Activated naive CD8-positive, alpha-beta T cell treated with anti-CD3 and anti-CD28 coated beads, Interleukin-2, amount 50 U/mL, for 16 hours (primary cell): Measurements from ENCODE around the gene SHFL.

Source experiments
- DNase-seq: peaks from one replicate; pipeline ENCODE4 v3.0.0-alpha.2; 2020; ENCODE audit warnings: low read depth, low spot score

Gene SHFL

GRCh38 chr19:10133596-10133995, 47.5 kb downstream of the SHFL start:
- no peak for DNase-seq

GRCh38 chr19:10134040-10134439, 47.9 kb downstream of the SHFL start:
- DNase-seq = no peak

DNA sequence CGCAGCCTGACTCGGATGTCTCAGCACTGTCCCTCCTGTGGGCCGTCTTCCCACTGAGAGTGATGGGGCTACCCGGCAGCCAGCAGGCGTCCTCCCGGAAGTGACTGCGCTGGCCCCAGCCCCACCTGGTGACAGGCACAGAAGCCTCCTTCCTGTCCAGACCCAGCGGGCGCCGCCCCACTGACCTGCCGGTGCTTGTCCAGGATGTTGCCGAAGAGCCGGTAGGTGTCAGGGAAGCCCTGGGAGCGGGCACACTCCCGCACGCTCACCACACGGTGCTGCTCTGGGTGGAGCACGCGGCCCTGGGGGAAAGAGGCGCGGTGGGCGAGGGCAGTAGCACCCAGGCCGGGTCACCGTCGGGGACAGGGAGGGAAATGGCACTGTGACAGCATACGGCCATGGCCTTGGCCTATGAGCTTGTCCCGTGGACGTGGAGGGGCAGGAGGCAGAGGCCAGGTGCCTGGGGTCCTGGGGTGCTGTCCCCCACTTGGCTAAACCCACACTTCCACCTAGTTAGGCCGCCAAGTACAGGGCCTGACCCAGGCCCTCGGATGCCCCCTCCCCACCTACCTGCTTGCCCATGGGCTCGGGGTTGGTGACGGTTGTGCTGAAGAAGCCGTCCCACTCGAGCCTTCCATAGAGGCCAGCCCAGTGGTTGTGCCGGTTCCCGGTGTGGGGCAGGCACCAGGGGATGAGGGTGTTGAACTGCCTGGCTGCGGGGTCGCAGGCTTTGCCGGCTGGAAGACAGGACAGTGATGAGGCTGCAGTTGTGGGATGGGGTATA, 49.6 kb downstream of the SHFL start:
- DNase-seq = no peak

GRCh38 chr19:10136936-10137335, 50.8 kb downstream of the SHFL start:
- DNase-seq = no peak

- no peak for DNase-seq
Observed at GRCh38 chr19:10137751-10138682, 51.9 kb downstream of the SHFL start.

DNA sequence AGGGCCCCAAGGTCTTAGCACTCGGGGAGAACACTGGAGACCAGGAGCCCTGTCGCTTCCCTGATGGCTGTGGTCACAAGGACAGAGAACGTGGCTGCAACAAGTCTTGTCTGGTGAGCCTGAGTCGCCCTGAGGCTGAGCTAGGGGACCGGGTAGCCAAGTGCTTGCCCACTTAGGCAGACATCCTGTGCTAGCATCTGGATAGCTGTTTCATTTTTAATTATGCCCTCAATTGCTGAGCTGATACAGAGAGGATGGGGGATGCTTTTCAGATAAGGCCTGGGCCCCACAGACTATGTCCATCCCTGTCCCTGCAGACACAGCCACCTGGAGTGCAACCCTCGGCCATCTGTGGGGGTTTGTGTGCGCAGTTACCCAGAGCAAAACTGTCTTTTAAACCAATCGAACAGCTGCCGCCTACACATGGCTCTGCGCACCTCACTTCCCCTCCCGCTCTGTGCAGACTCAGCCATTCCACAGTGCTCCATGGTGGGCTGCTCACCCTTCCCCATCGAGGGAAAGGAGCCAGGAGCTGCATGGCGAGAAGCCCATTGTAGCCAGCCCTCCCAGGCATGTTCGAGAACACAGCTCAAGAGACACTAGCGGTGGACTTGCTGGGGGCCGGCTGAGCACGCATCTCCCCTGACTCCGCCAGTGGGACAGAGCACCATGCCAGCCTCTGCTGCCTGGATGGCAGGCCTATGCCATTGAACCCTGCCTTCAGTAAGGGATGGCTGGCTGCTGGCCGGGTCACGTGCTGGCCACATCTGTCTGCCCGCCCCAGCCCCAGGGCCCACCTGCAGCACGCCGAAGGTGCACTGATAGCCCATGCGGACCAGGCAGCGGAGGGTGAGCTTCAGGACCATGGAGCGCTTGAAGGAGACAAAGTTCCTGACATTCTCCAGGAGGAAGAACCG, 53.0 kb downstream of the SHFL start:
- no peak for DNase-seq

GRCh38 chr19:10139952-10140351, 53.8 kb downstream of the SHFL start:
- no peak for DNase-seq

GRCh38 chr19:10141479-10141878, 55.4 kb downstream of the SHFL start:
- DNase-seq = no peak

DNA sequence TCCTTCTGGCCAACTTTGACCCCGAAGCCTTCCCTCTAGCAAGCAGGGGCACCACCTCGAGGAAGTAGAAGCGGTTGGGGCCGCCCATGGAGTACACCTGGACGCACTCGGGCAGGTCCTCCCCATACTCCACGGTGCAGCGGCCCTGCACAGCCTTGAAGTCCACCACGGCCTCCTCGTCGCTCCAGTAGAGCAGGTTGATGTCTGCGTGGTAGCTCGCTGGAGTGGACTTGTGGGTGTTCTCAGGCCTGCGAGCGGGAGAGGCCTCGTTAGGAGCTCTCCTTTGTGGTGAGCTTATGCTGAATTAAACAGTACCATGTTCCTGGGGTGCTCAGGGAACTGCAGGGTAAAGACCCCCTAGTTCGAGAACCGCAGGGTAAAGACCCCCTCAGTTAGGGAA, 55.9 kb downstream of the SHFL start:
- DNase-seq = no peak
